Prostate gland (tissue), 2 donors: ENCODE measurements around the gene ZNF486.

Experiments
- CTCF ChIP-seq, 4 experiments: fragments of 200-600 bp in 2 of 4; fragments of 450-650 bp in 2 of 4; sonication (generic) in 2 of 4; IDR thresholded peaks; 1 replicate in 3 of 4; 2 replicates in 1 of 4; pipeline ENCODE4 v1.5.1; 2016 to 2019; ENCODE audit warnings: antibody characterized with exemption in 4 of 4, mild to moderate bottlenecking in 2 of 4, moderate library complexity in 2 of 4
- POLR2A ChIP-seq: fragments of 450-650 bp; IDR thresholded peaks from one replicate; pipeline ENCODE4 v1.6.1; 2016; ENCODE audit warnings: antibody characterized with exemption, mild to moderate bottlenecking

- no peak for TF ChIP-seq CTCF (IDR thresholded peaks at IDR 0.05)
- TF ChIP-seq POLR2A = no peak
Observed at GRCh38 chr19:20167651-20168122, 673 bp downstream of the ZNF486 start.
